ENCODE results near the gene ANXA7.
A peak's percentile ranks its signal among the peaks of the same experiment; 100 is the strongest.
"Not testable (repeated sequence)": the region's sequence is repeated elsewhere in the genome, so short reads cannot be mapped to it uniquely, and the experiment has no call there.

ANXA7 gene

GRCh38 chr10:73357166-73357565 lies 56.7 kb downstream of the ANXA7 start:
- TF ChIP-seq CTCF (IDR thresholded peaks at IDR 0.05; ENCODE audit: insufficient read depth, low read depth, low read length, missing control alignments), result no peak
- no peak overlapping the region for H3K4me3 ChIP-seq (ENCODE audit: low read length)
- no peak for DNase-seq (ENCODE audit: low read depth)

- no peak for DNase-seq (ENCODE audit: low read depth)
- no peak for TF ChIP-seq CTCF (IDR thresholded peaks at IDR 0.05; ENCODE audit: insufficient read depth, low read depth, low read length, missing control alignments)
- no peak overlapping the region for H3K4me3 ChIP-seq (ENCODE audit: low read length)
These were observed 69.6 kb downstream of the ANXA7 start for GRCh38 chr10:73344269-73344668.

- no peak for TF ChIP-seq CTCF (IDR thresholded peaks at IDR 0.05; ENCODE audit: insufficient read depth, low read depth, low read length, missing control alignments)
- DNase-seq (ENCODE audit: low read depth), result no peak
- no peak overlapping the region for H3K4me3 ChIP-seq (ENCODE audit: low read length)
These were observed 73.7 kb downstream of the ANXA7 start for GRCh38 chr10:73340121-73340520.

- no peak for TF ChIP-seq CTCF (IDR thresholded peaks at IDR 0.05; ENCODE audit: insufficient read depth, low read depth, low read length, missing control alignments)
- no peak for DNase-seq (ENCODE audit: low read depth)
- no peak overlapping the region for H3K4me3 ChIP-seq (ENCODE audit: low read length)
These were observed 74.4 kb downstream of the ANXA7 start for GRCh38 chr10:73339436-73339835.

- no peak overlapping the region for H3K4me3 ChIP-seq (ENCODE audit: low read length)
- DNase-seq (ENCODE audit: low read depth), result peak; percentile 76
- no peak for TF ChIP-seq CTCF (IDR thresholded peaks at IDR 0.05; ENCODE audit: insufficient read depth, low read depth, low read length, missing control alignments)
These were observed 75.0 kb downstream of the ANXA7 start for GRCh38 chr10:73338801-73339368.

GRCh38 chr10:73333202-73333601 lies 80.7 kb downstream of the ANXA7 start:
- no peak overlapping the region for H3K4me3 ChIP-seq (ENCODE audit: low read length)
- no peak for TF ChIP-seq CTCF (IDR thresholded peaks at IDR 0.05; ENCODE audit: insufficient read depth, low read depth, low read length, missing control alignments)
- DNase-seq (ENCODE audit: low read depth), result no peak

GRCh38 chr10:73332379-73332778 lies 81.5 kb downstream of the ANXA7 start:
- H3K4me3 ChIP-seq (ENCODE audit: low read length), result no peak overlapping the region
- TF ChIP-seq CTCF (IDR thresholded peaks at IDR 0.05; ENCODE audit: insufficient read depth, low read depth, low read length, missing control alignments), result no peak
- no peak for DNase-seq (ENCODE audit: low read depth)

- not testable (repeated sequence) for DNase-seq (ENCODE audit: low read depth); H3K4me3 ChIP-seq (ENCODE audit: low read length)
These were observed 85.3 kb downstream of the ANXA7 start for GRCh38 chr10:73328523-73328922.

GRCh38 chr10:73325290-73325689 lies 88.6 kb downstream of the ANXA7 start:
- DNase-seq (ENCODE audit: low read depth); H3K4me3 ChIP-seq (ENCODE audit: low read length): not testable (repeated sequence)

Measured in epithelial cell of esophagus (primary cell).